SK-N-SH (cell line): Measurements from ENCODE around the gene SIRT2. TPM values are rescaled to one million over a fixed set of nuclear protein-coding genes. Genes with fewer than 3 reads are reported as not detected.

ENCODE experiments used
- CTCF ChIA-PET: fragments of 300-600, 350-600 bp; formaldehyde crosslinking; extraction: SDS; loops from one replicate; lab custom pipeline; 2021; lab: Yijun Ruan, JAX
- POLR2A ChIA-PET: fragments of 350-600 bp; sonication (Branson Sonifier 250); formaldehyde crosslinking; extraction: SDS; loops from one replicate; lab custom pipeline; 2020; ENCODE audit warnings: antibody characterized with exemption, inconsistent platforms; lab: Yijun Ruan, JAX
- DNase-seq: peaks from one replicate; pipeline ENCODE4 v3.0.0; 2012
- H2AFZ ChIP-seq: fragments of 200-600 bp; sonication (generic); 2 replicates; pipeline ENCODE4 v1.8.1; 2016; ENCODE audit warnings: antibody characterized with exemption, mild to moderate bottlenecking, low read depth
- H3F3A ChIP-seq: fragments of 200-600 bp; sonication (generic); replicated peaks from 2 replicates; pipeline ENCODE3; 2016; ENCODE audit warnings: antibody characterized with exemption, mild to moderate bottlenecking; ENCODE audit not compliant: insufficient read depth
- H3K27ac ChIP-seq, 2 experiments: fragments of 200-500 bp in 1 of 2; fragments of 200-600 bp in 1 of 2; sonication (Bioruptor generic) in 1 of 2; sonication (generic), shearing (Covaris generic) in 1 of 2; 2 replicates each; pipeline versions ENCODE4 v1.5.1 to v1.6.1; 2014 to 2016; ENCODE audit warnings: low read depth in 2 of 2, inconsistent platforms in 1 of 2, low read length in 1 of 2, mild to moderate bottlenecking in 1 of 2, mixed read lengths in 1 of 2
- H3K27me3 ChIP-seq: fragments of 200-600 bp; sonication (generic), shearing (Covaris generic); 2 replicates; pipeline ENCODE4 v1.6.1; 2016; ENCODE audit warnings: mixed run types; ENCODE audit not compliant: insufficient read depth
- H3K36me3 ChIP-seq, 2 experiments: fragments of 200-500 bp in 1 of 2; fragments of 200-600 bp in 1 of 2; sonication (Bioruptor generic) in 1 of 2; sonication (generic) in 1 of 2; replicated peaks in 1 of 2; 2 replicates each; pipeline versions ENCODE3 to v1.5.1; 2014 to 2016; ENCODE audit warnings: low read length in 1 of 2, mild to moderate bottlenecking in 1 of 2; ENCODE audit not compliant: insufficient read depth in 2 of 2, control insufficient read depth in 1 of 2
- H3K4me1 ChIP-seq, 2 experiments: fragments of 200-500 bp in 1 of 2; fragments of 200-600 bp in 1 of 2; sonication (Bioruptor generic) in 1 of 2; sonication (generic), shearing (Covaris generic) in 1 of 2; 2 replicates each; pipeline versions ENCODE4 v1.5.1 to v1.6.1; 2014 to 2016; ENCODE audit warnings: low read depth in 1 of 2, low read length in 1 of 2, mixed run types in 1 of 2; ENCODE audit not compliant: insufficient read depth in 2 of 2, control insufficient read depth in 1 of 2
- H3K4me2 ChIP-seq: fragments of 200-600 bp; sonication (generic), shearing (Covaris generic); 2 replicates; pipeline ENCODE4 v1.6.1; 2017; ENCODE audit warnings: mixed run types
- H3K4me3 ChIP-seq, 2 experiments: fragments of 200-500 bp in 1 of 2; fragments of 200-600 bp in 1 of 2; sonication (Bioruptor generic) in 1 of 2; sonication (generic), shearing (Covaris generic) in 1 of 2; 2 replicates each; pipeline versions ENCODE4 v1.5.1 to v1.8.1; 2014 to 2016; ENCODE audit warnings: low read depth in 2 of 2, inconsistent platforms in 1 of 2, low read length in 1 of 2, mild to moderate bottlenecking in 1 of 2, mixed read lengths in 1 of 2, moderate library complexity in 1 of 2
- H3K79me2 ChIP-seq: fragments of 200-600 bp; sonication (generic); 2 replicates; pipeline ENCODE4 v1.8.1; 2017; ENCODE audit warnings: mild to moderate bottlenecking; ENCODE audit not compliant: insufficient read depth
- H3K9ac ChIP-seq: fragments of 200-600 bp; sonication (generic); 2 replicates; pipeline ENCODE4 v1.6.1; 2017; ENCODE audit warnings: mixed run types
- H3K9me2 ChIP-seq: fragments of 200-600 bp; sonication (generic); 2 replicates; pipeline ENCODE4 v1.6.1; 2017; ENCODE audit warnings: mixed run types
- H3K9me3 ChIP-seq: fragments of 200-600 bp; sonication (generic); 2 replicates; pipeline ENCODE4 v1.6.1; 2017; ENCODE audit warnings: mixed run types, mild to moderate bottlenecking, moderate library complexity
- H4K20me1 ChIP-seq: fragments of 200-600 bp; sonication (generic); 2 replicates; pipeline ENCODE4 v1.6.1; 2017; ENCODE audit warnings: mild to moderate bottlenecking, mixed run types; ENCODE audit not compliant: insufficient read depth
- ELF1 ChIP-seq: IDR thresholded peaks from 2 replicates; pipeline ENCODE4 v1.4.0; 2012
- EP300 ChIP-seq, 2 experiments: IDR thresholded peaks; 2 replicates each; pipeline versions ENCODE4 v1.4.0 to v1.6.1; 2012; ENCODE audit warnings: borderline replicate concordance in 1 of 2, low read depth in 1 of 2, low read length in 1 of 2
- FOXM1 ChIP-seq: IDR thresholded peaks from 2 replicates; pipeline ENCODE4 v1.4.0; 2012; ENCODE audit warnings: low read depth, mild to moderate bottlenecking
- GABPA ChIP-seq: IDR thresholded peaks from 2 replicates; pipeline ENCODE4 v1.4.0; 2012; ENCODE audit warnings: low read depth, mild to moderate bottlenecking
- IRF3 ChIP-seq: fragments of 150-350 bp; IDR thresholded peaks from 2 replicates; pipeline ENCODE4 v1.6.1; 2016; ENCODE audit warnings: mild to moderate bottlenecking, low read depth, low read length
- JUND ChIP-seq: IDR thresholded peaks from 2 replicates; pipeline ENCODE4 v1.4.0; 2012
- MAX ChIP-seq: IDR thresholded peaks from 2 replicates; pipeline ENCODE4 v1.4.0; 2012; ENCODE audit warnings: low read depth
- MXI1 ChIP-seq: IDR thresholded peaks from 2 replicates; pipeline ENCODE4 v1.6.1; 2012; ENCODE audit warnings: mild to moderate bottlenecking, low read depth, low read length, improper control_type of control experiment
- NFIC ChIP-seq: IDR thresholded peaks from 2 replicates; pipeline ENCODE4 v1.4.0; 2012; ENCODE audit warnings: borderline replicate concordance
- POLR2AphosphoS5 ChIP-seq: IDR thresholded peaks from 2 replicates; pipeline ENCODE4 v1.6.1; 2012; ENCODE audit warnings: low read depth, low read length
- RAD21 ChIP-seq: IDR thresholded peaks from 2 replicates; pipeline ENCODE4 v1.6.1; 2012; ENCODE audit warnings: mild to moderate bottlenecking, low read length
- RFX5 ChIP-seq: IDR thresholded peaks from 2 replicates; pipeline ENCODE4 v1.6.1; 2012; ENCODE audit warnings: mild to moderate bottlenecking, improper control_type of control experiment, low read length
- RXRA ChIP-seq: IDR thresholded peaks from 2 replicates; pipeline ENCODE4 v1.4.0; 2012; ENCODE audit warnings: low read depth, mild to moderate bottlenecking, borderline replicate concordance
- TAF1 ChIP-seq: IDR thresholded peaks from 2 replicates; pipeline ENCODE4 v1.6.1; 2012; ENCODE audit warnings: low read depth, mild to moderate bottlenecking, low read length, moderate library complexity, borderline replicate concordance
- TEAD4 ChIP-seq: IDR thresholded peaks from 2 replicates; pipeline ENCODE4 v1.4.0; 2012; ENCODE audit warnings: mild to moderate bottlenecking, borderline replicate concordance; ENCODE audit not compliant: insufficient read depth
- YY1 ChIP-seq: IDR thresholded peaks from 2 replicates; pipeline ENCODE4 v1.4.0; 2012; ENCODE audit warnings: low read depth, mild to moderate bottlenecking
- WGBS: methylation state at CpG from one replicate; pipeline ENCODE4 v1.1.6; 2017; ENCODE audit warnings: low lambda C conversion rate; 5-methylcytosine and 5-hydroxymethylcytosine counted together
- polyA plus RNA-seq, 3 experiments: library from polyadenylated mRNA; depleted of rRNA; stranded (reverse); fragments of >200 nt; gene quantifications; 2 replicates each; pipeline ENCODE4 v1.2.3, GENCODE V29; 2012

Gene SIRT2
- polyA plus RNA-seq, 1 of the 3 experiments (the other 2 are of a cell fraction) = 39.3 TPM

- CTCF ChIA-PET = interaction anchor here (0.8 to 1.5 kb wide), 3 partner anchors 12 to 19 kb away, joined by 3 to 4 read pairs (median 3); no protein-coding TSS in a partner anchor
- no peaks in the 10 kb centered on the region; a peak in 1 of 4 replicates for H3K4me1 ChIP-seq
Observed at GRCh38 chr19:38905620-38906019, 6.2 kb upstream of the SIRT2 start.

GRCh38 chr19:38904581-38905539, 5.4 kb upstream of the SIRT2 start:
- POLR2A ChIA-PET = no interaction called here
- 88% methylated on average over 26 of the region's 35 CpGs for WGBS
- no peak overlapping the region for H3K9ac ChIP-seq
- no peak overlapping the region for H2AFZ ChIP-seq
- H3K4me2 ChIP-seq = no peak overlapping the region
- CTCF ChIA-PET = interaction anchor here (1.4 kb wide), 1 partner anchor 13 kb away, joined by 3 read pairs; no protein-coding TSS in a partner anchor
- no peak overlapping the region for H3K4me3 ChIP-seq
- DNase-seq = no peak
- H3F3A ChIP-seq = peaks cover 4% of the 10 kb centered on the region
- peaks cover 38% of the 10 kb centered on the region for H3K79me2 ChIP-seq
- no peaks in the 10 kb centered on the region for H3K9me3 ChIP-seq
- peaks cover 0 to 12% of the 10 kb centered on the region in 2 experiments for H3K36me3 ChIP-seq
- TF ChIP-seq EP300 (IDR thresholded peaks at IDR 0.05; ENCODE audit: borderline replicate concordance in 1 of 2, low read depth in 1 of 2, low read length in 1 of 2) (no peak), POLR2AphosphoS5 (no peak), RAD21 (no peak), RFX5 (no peak), FOXM1 (no peak), TEAD4 (no peak), ELF1 (no peak), YY1 (no peak), MXI1 (no peak), IRF3 (no peak), NFIC (no peak)
- no peaks in the 10 kb centered on the region for H3K27me3 ChIP-seq
- no peak overlapping the region for H3K27ac ChIP-seq
- no peaks in the 10 kb centered on the region for H3K9me2 ChIP-seq
- no peaks in the 10 kb centered on the region for H4K20me1 ChIP-seq
- no peaks in the 10 kb centered on the region; a peak in 1 of 4 replicates for H3K4me1 ChIP-seq

More at GRCh38 chr19:38905620-38906019, 6.2 kb upstream of the SIRT2 start:
- Histone ChIP-seq H3K27me3 (no peaks in the 10 kb centered on the region), H3K27ac (no peak overlapping the region), H4K20me1 (no peaks in the 10 kb centered on the region), H3K9ac (no peak overlapping the region), H2AFZ (no peak overlapping the region), H3K9me3 (no peaks in the 10 kb centered on the region), H3K79me2 (peaks cover 31% of the 10 kb centered on the region), H3K36me3 (peaks cover 0 to 12% of the 10 kb centered on the region in 2 experiments), H3K4me3 (no peak overlapping the region), H3K9me2 (no peaks in the 10 kb centered on the region), H3F3A (peaks cover under 1% of the 10 kb centered on the region), H3K4me2 (no peak overlapping the region)
- POLR2A ChIA-PET = no interaction called here
- WGBS = no CpG with 5 or more reads among the region's 4 CpGs
- no peak for DNase-seq
- TF ChIP-seq GABPA (no peak), TAF1 (no peak), JUND (no peak), RXRA (no peak), MAX (no peak)
